Ovary (tissue), 9 donors: ENCODE results near the gene SDK1. TPM values are rescaled to one million over a fixed set of nuclear protein-coding genes. Genes with fewer than 3 reads are reported as not detected.
"Not testable (repeated sequence)": the region's sequence is repeated elsewhere in the genome, so short reads cannot be mapped to it uniquely, and the experiment has no call there.

Source experiments
- DNase-seq, 5 donors: peaks; one replicate each; pipeline ENCODE4 v3.0.0-alpha.2; 2019 to 2020
- H3K27ac ChIP-seq, 2 donors: fragments of 200-600 bp; one replicate each; pipeline versions ENCODE4 v1.5.1 to v1.8.0; 2019 to 2022
- H3K27me3 ChIP-seq: fragments of 200-600 bp; one replicate; pipeline ENCODE4 v1.8.0; 2022
- H3K36me3 ChIP-seq: fragments of 200-600 bp; sonication (generic); one replicate; pipeline ENCODE4 v1.5.1; 2019
- H3K4me1 ChIP-seq: one replicate; pipeline ENCODE4 v1.8.1; 2013; ENCODE audit warnings: mild to moderate bottlenecking, moderate library complexity; ENCODE audit not compliant: insufficient read depth
- H3K4me3 ChIP-seq: fragments of 200-600 bp; sonication (generic); one replicate; pipeline ENCODE4 v1.5.1; 2017
- H3K9me3 ChIP-seq, 2 donors: fragments of 200-600 bp in 1 of 2; sonication (generic) in 1 of 2; one replicate each; pipeline versions ENCODE4 v1.5.1 to v1.8.1; 2013 to 2019; ENCODE audit warnings: mild to moderate bottlenecking in 1 of 2, moderate library complexity in 1 of 2
- CTCF ChIP-seq, 3 donors: fragments of 450-650 bp in 2 of 3; fragments of 200-600 bp in 1 of 3; IDR thresholded peaks; one replicate each; pipeline versions ENCODE4 v1.5.1 to v1.8.0; 2016 to 2022; ENCODE audit warnings: antibody characterized with exemption in 3 of 3, mild to moderate bottlenecking in 1 of 3
- EP300 ChIP-seq: sonication (generic); formaldehyde crosslinking; IDR thresholded peaks from one replicate; pipeline ENCODE4 v1.6.1; 2017; ENCODE audit warnings: antibody characterized with exemption
- POLR2A ChIP-seq: fragments of 450-650 bp; IDR thresholded peaks from one replicate; pipeline ENCODE4 v1.6.1; 2017; ENCODE audit warnings: antibody characterized with exemption, mild to moderate bottlenecking, moderate library complexity
- WGBS, 3 donors: extraction: QIAGEN DNeasy Blood & Tissue Kit in 1 of 3; methylation state at CpG; one replicate each; pipeline versions ENCODE4 v1.1.5 to v1.1.7; 2013 to 2017; 5-methylcytosine and 5-hydroxymethylcytosine counted together
- intact Hi-C, 4 donors: fragments of 100-400 bp; cut with DNase I; formaldehyde crosslinking; loops; one replicate each; pipeline versions ENCODE4 v1.11.0 to v1.15.1; 2022 to 2023
- polyA plus RNA-seq, 2 donors: library from polyadenylated mRNA; stranded (reverse); fragments of 200-250 nt in 1 of 2; fragments of 350-450 nt in 1 of 2; fragmentation: Illumina TruSeq in 1 of 2; extraction: RNeasy Lipid Tissue Mini Kit (QIAGEN cat#74804) in 1 of 2; gene quantifications; one replicate each; pipeline ENCODE4 v1.2.3, GENCODE V29; 2013 to 2014
- total RNA-seq, 7 donors: library from RNA; depleted of rRNA in 2 of 7; stranded (reverse); fragments of >200 nt in 2 of 7; fragmentation: NEBNext Ultra II Directional in 3 of 7; extraction: Animal tissue kit (Norgen Biotek cat#: 25700) in 3 of 7; gene quantifications; one replicate each; pipeline versions ENCODE4 v1.1.0 to v1.2.4, GENCODE V29; 2016 to 2023
- donor health status: DM: no; HTN: no; CAD: no; lungs with moderate emphysema.
- donor health status: DM: no; HTN: no; CAD: no.
- donor health status: Bipolar disorder and iron deficiency.
- donor health status: DM: yes; HTN: yes; CAD: no.
- donor health status: DM: no; HTN: no; CAD: no.
- donor health status: DM: yes; HTN: yes; CAD: no.

The SDK1 gene
- total and polyA plus RNA-seq, 9 donors, result 1.2 to 13.3 (median 4.4) TPM

- peaks cover 4% of the 10 kb centered on the region for H3K4me1 ChIP-seq
- TF ChIP-seq CTCF (IDR thresholded peaks at IDR 0.05) (no peak), POLR2A (no peak), EP300 (no peak)
- DNase-seq, result no peak
- intact Hi-C loops, result no loop called here
- H3K27me3 ChIP-seq, result no peaks in the 10 kb centered on the region
- 86 to 88% (median 87%) methylated on average over 12 of the region's 12 CpGs for WGBS, 3 donors
- no peak overlapping the region for H3K27ac ChIP-seq
- no peaks in the 10 kb centered on the region for H3K36me3 ChIP-seq
- H3K9me3 ChIP-seq, result no peaks in the 10 kb centered on the region
- H3K4me3 ChIP-seq, result no peak overlapping the region
These were observed 911.3 kb downstream of the SDK1 start for GRCh38 chr7:4212376-4212775.

- H3K4me1 ChIP-seq, result peaks cover 4% of the 10 kb centered on the region
- no peaks in the 10 kb centered on the region for H3K36me3 ChIP-seq
- WGBS, 3 donors, result 88 to 94% (median 90%) methylated on average over 28 to 32 of the region's 32 CpGs
- H3K4me3 ChIP-seq, result no peak overlapping the region
- intact Hi-C loops, result no loop called here
- H3K27ac ChIP-seq, result no peak overlapping the region
- TF ChIP-seq POLR2A (no peak), EP300 (no peak), CTCF (IDR thresholded peaks at IDR 0.05) (no peak)
- no peaks in the 10 kb centered on the region for H3K27me3 ChIP-seq
- no peaks in the 10 kb centered on the region for H3K9me3 ChIP-seq
- DNase-seq, result no peak
These were observed 913.5 kb downstream of the SDK1 start for GRCh38 chr7:4214291-4215155.

GRCh38 chr7:4215176-4215720 lies 914.2 kb downstream of the SDK1 start:
- Histone ChIP-seq H3K9me3 (no peaks in the 10 kb centered on the region), H3K27ac (no peak overlapping the region), H3K4me3 (no peak overlapping the region), H3K36me3 (no peaks in the 10 kb centered on the region), H3K27me3 (no peaks in the 10 kb centered on the region), H3K4me1 (peaks cover 4% of the 10 kb centered on the region)
- WGBS, 3 donors, result 91 to 98% (median 95%) methylated on average over 19 of the region's 19 CpGs
- DNase-seq, result no peak
- intact Hi-C loops, result no loop called here
- TF ChIP-seq CTCF (IDR thresholded peaks at IDR 0.05), result no peak
- no peak for TF ChIP-seq EP300
- no peak for TF ChIP-seq POLR2A

GRCh38 chr7:4216016-4216415 lies 915.0 kb downstream of the SDK1 start:
- Histone ChIP-seq H3K36me3 (no peaks in the 10 kb centered on the region), H3K9me3 (no peaks in the 10 kb centered on the region), H3K27me3 (no peaks in the 10 kb centered on the region), H3K4me3 (no peak overlapping the region), H3K4me1 (peaks cover 4% of the 10 kb centered on the region), H3K27ac (no peak overlapping the region)
- no peak for DNase-seq
- intact Hi-C loops, result no loop called here
- TF ChIP-seq POLR2A (no peak), CTCF (IDR thresholded peaks at IDR 0.05) (no peak), EP300 (no peak)
- WGBS, 3 donors, result 7 to 26% (median 20%) methylated on average over 16 of the region's 16 CpGs

- intact Hi-C loops, DNase-seq, H3K4me1 ChIP-seq, H3K9me3 ChIP-seq, H3K4me3 ChIP-seq, H3K36me3 ChIP-seq, H3K27me3 ChIP-seq, H3K27ac ChIP-seq: not testable (repeated sequence)
- WGBS, 3 donors, result 91 to 96% (median 94%) methylated on average over 19 to 29 of the region's 29 CpGs
These were observed 916.1 kb downstream of the SDK1 start for GRCh38 chr7:4217126-4217660.
